HepG2 (cell line): ENCODE measurements around the gene UVSSA. TPM values are rescaled to one million over a fixed set of nuclear protein-coding genes. Genes with fewer than 3 reads are reported as not detected.
A peak's percentile ranks its signal among the peaks of the same experiment; 100 is the strongest.

Experiments
- BATF2 ChIP-seq: sonication (generic); formaldehyde crosslinking; IDR thresholded peaks from 2 replicates; pipeline ENCODE4 v1.8.0; 2022; ENCODE audit warnings: mild to moderate bottlenecking, missing genetic modification reagents, moderate library complexity
- CSRNP2 ChIP-seq: sonication (generic); formaldehyde crosslinking; conservative IDR thresholded peaks from 2 replicates; pipeline ENCODE4 v1.8.0; 2022; ENCODE audit warnings: low read depth, missing genetic modification reagents
- MYPOP ChIP-seq: sonication (generic); formaldehyde crosslinking; IDR thresholded peaks from 2 replicates; pipeline ENCODE4 v1.8.1; 2023; ENCODE audit warnings: mild to moderate bottlenecking, moderate library complexity, missing genetic modification reagents
- SIX4 ChIP-seq: sonication (generic); formaldehyde crosslinking; IDR thresholded peaks from 2 replicates; pipeline ENCODE4 v1.4.0; 2020; ENCODE audit warnings: missing genetic modification reagents
- THAP8 ChIP-seq: sonication (generic); formaldehyde crosslinking; IDR thresholded peaks from 2 replicates; pipeline ENCODE4 v1.5.1; 2020; ENCODE audit warnings: missing genetic modification reagents, mild to moderate bottlenecking, borderline replicate concordance
- ZMAT5 ChIP-seq: sonication (generic); formaldehyde crosslinking; IDR thresholded peaks from 2 replicates; pipeline ENCODE4 v1.5.0; 2020; ENCODE audit warnings: mild to moderate bottlenecking, low read depth, missing genetic modification reagents, borderline replicate concordance
- ZNF235 ChIP-seq: sonication (generic); formaldehyde crosslinking; IDR thresholded peaks from 2 replicates; pipeline ENCODE4 v1.8.1; 2023; ENCODE audit warnings: mild to moderate bottlenecking, missing genetic modification reagents, borderline replicate concordance
- ZNF318 ChIP-seq: sonication (generic); formaldehyde crosslinking; IDR thresholded peaks from 2 replicates; pipeline ENCODE4 v1.4.0; 2020; ENCODE audit warnings: mild to moderate bottlenecking, missing genetic modification reagents
- ZNF350 ChIP-seq: sonication (generic); formaldehyde crosslinking; IDR thresholded peaks from 2 replicates; pipeline ENCODE4 v1.4.0; 2020; ENCODE audit warnings: mild to moderate bottlenecking, low read depth, missing genetic modification reagents, borderline replicate concordance
- ZNF460 ChIP-seq: sonication (generic); formaldehyde crosslinking; IDR thresholded peaks from 2 replicates; pipeline ENCODE4 v1.5.1; 2020; ENCODE audit warnings: missing genetic modification reagents, mild to moderate bottlenecking, borderline replicate concordance
- ZNF543 ChIP-seq: sonication (generic); formaldehyde crosslinking; IDR thresholded peaks from 2 replicates; pipeline ENCODE4 v1.4.0; 2020; ENCODE audit warnings: mild to moderate bottlenecking, missing genetic modification reagents
- ZNF550 ChIP-seq: sonication (generic); formaldehyde crosslinking; IDR thresholded peaks from 2 replicates; pipeline ENCODE4 v1.4.0; 2020; ENCODE audit warnings: mild to moderate bottlenecking, missing genetic modification reagents, borderline replicate concordance
- polyA plus RNA-seq, 8 experiments: library from polyadenylated mRNA; depleted of rRNA in 3 of 8; stranded (reverse) in 7 of 8; unstranded in 1 of 8; fragments of >200 nt; fragmentation: Illumina TruSeq in 4 of 8; extraction: Trizol in 4 of 8; gene quantifications; 2 replicates each; pipeline versions ENCODE4 v1.2.1 to v1.2.3, GENCODE V29; 2011 to 2016; ENCODE audit warnings: low read depth in 4 of 8, missing spikeins in 1 of 8, mixed read lengths in 1 of 8; ENCODE audit not compliant: insufficient read depth in 1 of 8
- total RNA-seq, 5 experiments: library from RNA; depleted of rRNA; stranded (reverse); fragments of >200 nt; fragmentation: Illumina TruSeq; extraction: Trizol; gene quantifications; 2 replicates each; pipeline ENCODE4 v1.2.3, GENCODE V29; 2016; ENCODE audit warnings: low read depth in 1 of 5

Gene UVSSA
- total and polyA plus RNA-seq, 2 of the 13 experiments (the other 11 are each of a cell fraction or from before 2014, with no cell fraction given), result 4.6 to 8.4 TPM

- no peak for TF ChIP-seq ZMAT5
- TF ChIP-seq ZNF543, result no peak
- 0 out of 2 replicates have a peak, but pooled peaks have one; percentile 19 for TF ChIP-seq ZNF350 (CRISPR knock-in tag)
- no peak for TF ChIP-seq ZNF550 (CRISPR knock-in tag)
- peak; percentile 58; the same call in 1 of the 2 replicates for TF ChIP-seq MYPOP
- no peak; the same call in 1 of the 2 replicates for TF ChIP-seq ZNF235 (CRISPR knock-in tag)
- TF ChIP-seq THAP8, result no peak
- TF ChIP-seq BATF2 (CRISPR knock-in tag), result no peak
- no peak for TF ChIP-seq SIX4
- no peak for TF ChIP-seq CSRNP2 (CRISPR knock-in tag)
- TF ChIP-seq ZNF318 (CRISPR knock-in tag), result no peak
- TF ChIP-seq ZNF460 (CRISPR knock-in tag), result no peak
- TF ChIP-seq, all 625 proteins: peak for 169
Observed at GRCh38 chr4:1346781-1347409, at the start of gene UVSSA (continued).
